Mucosa of descending colon (tissue), 3 donors: ENCODE measurements around the gene GRIK3. TPM values are rescaled to one million over a fixed set of nuclear protein-coding genes. Genes with fewer than 3 reads are reported as not detected.
"Not testable (repeated sequence)": the region's sequence is repeated elsewhere in the genome, so short reads cannot be mapped to it uniquely, and the experiment has no call there.

ENCODE experiments used
- ATAC-seq: fragments of 200-7000 bp; cut with Tn5 transposase; one replicate; pipeline ENCODE4 v1.9.1; 2020; ENCODE audit warnings: mild to moderate bottlenecking, moderate library complexity
- DNase-seq, 3 donors: peaks; one replicate each; pipeline ENCODE4 v3.0.0-alpha.2; 2020
- H3K36me3 ChIP-seq: fragments of 200-600 bp; one replicate; pipeline ENCODE4 v1.8.0; 2021; ENCODE audit warnings: low read depth, mild to moderate bottlenecking
- H3K4me1 ChIP-seq: fragments of 200-600 bp; one replicate; pipeline ENCODE4 v1.8.0; 2021; ENCODE audit warnings: low read depth, mild to moderate bottlenecking
- H3K4me3 ChIP-seq: fragments of 200-600 bp; one replicate; pipeline ENCODE4 v1.8.0; 2021; ENCODE audit warnings: mild to moderate bottlenecking
- H3K9me3 ChIP-seq: fragments of 200-600 bp; one replicate; pipeline ENCODE4 v1.8.0; 2021; ENCODE audit warnings: mild to moderate bottlenecking
- intact Hi-C, 2 donors: fragments of 100-400 bp; cut with DNase I in 1 of 2; cut with micrococcal nuclease in 1 of 2; formaldehyde crosslinking; loops; one replicate each; pipeline versions ENCODE4 v1.11.0 to v1.11.1; 2022; cut with DNase I, micrococcal nuclease
- total RNA-seq, 3 donors: library from RNA; stranded (reverse); fragmentation: NEBNext Ultra II Directional in 2 of 3; extraction: Animal tissue kit (Norgen Biotek cat#: 25700) in 2 of 3; gene quantifications; one replicate each; pipeline versions ENCODE4 v1.2.1 to v1.2.4, GENCODE V29; 2021 to 2023
- TF ChIP-seq, protein P1 (sequence below): fragments of 200-600 bp; IDR thresholded peaks from one replicate; pipeline ENCODE4 v1.8.0; 2022; ENCODE audit warnings: antibody characterized with exemption, mild to moderate bottlenecking
- donor health status: DM: no; HTN: no; CAD: no; lungs with moderate emphysema.
- donor health status: DM: no; HTN: no; CAD: no.
- donor health status: DM: no; HTN: yes; CAD: no.

The GRIK3 gene
- total RNA-seq, 3 donors from 2014 or later, result 0.41 to 13.6 (median 1.5) TPM

DNA sequence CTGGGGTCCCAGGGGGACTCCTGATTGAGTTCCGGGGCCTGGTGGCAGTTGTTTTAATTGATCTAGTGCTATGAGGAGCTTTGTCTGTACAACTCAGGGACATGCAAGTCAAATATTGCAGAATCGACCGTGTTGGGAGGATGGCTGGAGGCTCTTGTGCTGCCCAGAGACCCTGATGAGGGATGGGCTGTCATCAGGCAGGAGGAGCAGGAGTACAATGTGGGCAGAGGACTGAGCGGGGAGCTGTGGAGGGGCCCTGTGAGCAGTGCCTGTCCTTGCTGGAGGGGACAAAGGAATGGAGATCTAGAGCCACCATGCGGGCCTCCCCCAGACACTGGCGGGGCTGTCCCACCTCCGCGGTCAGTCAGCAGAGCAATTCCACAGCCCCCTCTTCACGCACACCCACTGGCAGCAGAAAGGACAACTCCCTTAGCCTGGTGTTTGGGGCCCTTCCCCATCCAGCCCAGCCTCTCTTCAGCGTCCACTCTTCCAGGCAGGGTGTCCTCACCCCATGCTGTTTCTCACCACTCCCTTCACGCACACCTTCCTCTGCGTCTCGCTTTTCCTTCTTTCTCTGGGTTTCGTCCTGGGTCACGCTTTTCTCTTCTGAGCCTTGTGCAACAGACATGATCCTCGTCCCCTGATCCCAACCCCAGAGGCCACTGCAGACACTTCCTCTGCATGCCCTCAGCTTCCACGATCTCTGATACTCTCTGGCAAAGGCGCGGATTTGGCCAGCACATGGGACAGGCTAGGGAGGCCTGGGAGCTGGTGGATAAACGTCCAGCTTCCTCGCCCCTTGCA is 122.6 kb downstream of the GRIK3 start:
- DNase-seq, result no peak
- Histone ChIP-seq H3K4me1 (no peaks in the 10 kb centered on the region), H3K4me3 (no peak overlapping the region), H3K36me3 (no peaks in the 10 kb centered on the region), H3K9me3 (no peaks in the 10 kb centered on the region)
- intact Hi-C loops, result no loop called here
- TF ChIP-seq, protein P1, sequence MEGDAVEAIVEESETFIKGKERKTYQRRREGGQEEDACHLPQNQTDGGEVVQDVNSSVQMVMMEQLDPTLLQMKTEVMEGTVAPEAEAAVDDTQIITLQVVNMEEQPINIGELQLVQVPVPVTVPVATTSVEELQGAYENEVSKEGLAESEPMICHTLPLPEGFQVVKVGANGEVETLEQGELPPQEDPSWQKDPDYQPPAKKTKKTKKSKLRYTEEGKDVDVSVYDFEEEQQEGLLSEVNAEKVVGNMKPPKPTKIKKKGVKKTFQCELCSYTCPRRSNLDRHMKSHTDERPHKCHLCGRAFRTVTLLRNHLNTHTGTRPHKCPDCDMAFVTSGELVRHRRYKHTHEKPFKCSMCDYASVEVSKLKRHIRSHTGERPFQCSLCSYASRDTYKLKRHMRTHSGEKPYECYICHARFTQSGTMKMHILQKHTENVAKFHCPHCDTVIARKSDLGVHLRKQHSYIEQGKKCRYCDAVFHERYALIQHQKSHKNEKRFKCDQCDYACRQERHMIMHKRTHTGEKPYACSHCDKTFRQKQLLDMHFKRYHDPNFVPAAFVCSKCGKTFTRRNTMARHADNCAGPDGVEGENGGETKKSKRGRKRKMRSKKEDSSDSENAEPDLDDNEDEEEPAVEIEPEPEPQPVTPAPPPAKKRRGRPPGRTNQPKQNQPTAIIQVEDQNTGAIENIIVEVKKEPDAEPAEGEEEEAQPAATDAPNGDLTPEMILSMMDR, result no peak
- ATAC-seq, result no peak

DNA sequence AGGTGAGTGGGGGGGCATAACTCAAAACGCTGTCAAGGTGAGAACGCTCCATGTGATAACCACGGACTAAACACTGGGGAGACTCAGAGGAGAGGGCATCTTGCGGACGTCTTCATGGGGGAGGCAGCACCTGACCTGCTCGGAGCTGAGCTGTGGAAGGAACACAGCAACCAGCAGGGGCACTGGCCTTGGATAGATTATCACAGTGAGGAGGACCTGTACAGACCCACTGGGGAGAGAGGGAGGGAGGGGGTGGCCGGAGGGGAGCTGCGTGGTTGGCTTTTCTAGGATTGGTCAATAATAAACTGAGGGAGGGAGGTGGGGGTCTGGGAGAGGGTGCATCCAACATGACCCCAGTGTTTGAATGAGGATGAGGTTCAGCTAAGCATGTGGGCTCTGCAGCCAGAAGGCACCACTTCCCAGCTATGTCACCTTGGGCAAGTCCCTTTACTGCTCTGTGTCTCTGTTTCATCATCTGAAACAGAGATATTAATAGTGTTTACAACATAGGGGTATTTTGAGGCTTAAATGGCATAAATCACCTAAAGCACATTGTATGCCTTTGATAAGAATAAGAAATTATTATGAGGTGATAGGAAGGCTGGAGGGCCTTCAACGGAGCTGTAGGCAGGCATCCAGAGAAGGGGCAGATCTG is 123.3 kb downstream of the GRIK3 start:
- no peaks in the 10 kb centered on the region for H3K36me3 ChIP-seq
- intact Hi-C loops, result no loop called here
- DNase-seq, result no peak
- TF ChIP-seq, protein P1, result no peak
- H3K4me3 ChIP-seq, result no peak overlapping the region
- no peak for ATAC-seq
- no peaks in the 10 kb centered on the region for H3K9me3 ChIP-seq
- H3K4me1 ChIP-seq, result no peaks in the 10 kb centered on the region

DNA sequence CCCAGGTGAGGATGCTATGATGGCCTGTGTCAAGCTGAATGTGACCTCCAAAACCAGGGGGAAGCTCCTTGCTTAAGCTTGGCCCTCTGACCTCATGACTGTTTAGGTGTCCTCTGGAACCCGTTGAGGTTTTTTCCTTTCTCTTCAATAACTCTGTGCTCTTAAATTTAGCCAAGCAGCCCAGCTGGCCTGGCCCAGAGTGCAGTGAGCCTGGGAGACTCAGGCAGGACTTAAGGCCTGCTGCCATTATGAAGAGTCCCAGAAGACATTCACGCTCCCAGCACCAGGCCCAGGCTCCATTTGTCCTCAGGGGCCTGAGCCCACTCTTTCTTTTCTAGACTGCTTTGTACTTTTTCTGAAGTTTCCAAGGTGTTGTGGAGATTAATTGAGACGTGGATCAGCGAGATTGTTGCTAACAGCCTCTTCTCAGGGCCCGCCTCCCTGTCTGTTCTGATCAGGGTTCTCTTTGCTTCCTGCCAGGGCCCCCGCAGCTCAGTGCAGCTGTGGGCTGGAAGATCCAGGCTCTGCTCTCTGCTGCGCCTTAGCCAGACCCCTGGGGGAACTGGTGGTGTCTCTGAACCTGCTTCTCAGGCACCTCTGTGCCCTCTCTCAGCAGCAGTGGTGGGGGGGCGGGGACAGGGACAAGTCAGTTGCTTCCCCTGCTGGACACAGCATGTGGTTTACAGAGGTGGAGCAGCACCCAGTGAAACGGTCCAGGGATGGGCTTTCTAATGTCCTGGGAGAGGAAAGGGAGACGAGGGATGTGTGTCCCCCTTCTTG is 124.2 kb downstream of the GRIK3 start:
- Histone ChIP-seq H3K4me3 (no peak overlapping the region), H3K9me3 (no peaks in the 10 kb centered on the region), H3K4me1 (no peaks in the 10 kb centered on the region), H3K36me3 (no peaks in the 10 kb centered on the region)
- TF ChIP-seq, protein P1, result no peak
- no peak for DNase-seq
- no peak for ATAC-seq
- intact Hi-C loops, result no loop called here

DNA sequence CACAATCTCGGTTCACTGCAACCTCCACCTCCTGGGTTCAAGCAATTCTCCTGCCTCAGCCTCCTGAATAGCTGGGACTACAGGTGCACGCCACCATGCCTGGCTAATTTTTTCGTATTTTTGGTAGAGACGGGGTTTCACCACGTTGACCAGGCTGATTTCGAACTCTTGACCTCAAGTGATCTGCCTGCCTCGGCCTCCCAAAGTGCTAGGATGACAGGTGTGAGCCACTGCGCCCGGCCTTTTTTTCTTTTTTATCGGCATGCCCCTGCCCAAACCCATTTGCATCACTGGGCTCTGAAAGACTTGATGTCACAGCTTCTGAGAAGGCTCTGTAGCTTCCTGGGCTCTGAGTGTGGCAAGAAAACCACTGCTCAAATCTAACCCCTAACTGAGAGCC is 125.0 kb downstream of the GRIK3 start:
- intact Hi-C loops, H3K4me3 ChIP-seq, H3K36me3 ChIP-seq, H3K9me3 ChIP-seq, H3K4me1 ChIP-seq, DNase-seq, ATAC-seq: not testable (repeated sequence)

DNA sequence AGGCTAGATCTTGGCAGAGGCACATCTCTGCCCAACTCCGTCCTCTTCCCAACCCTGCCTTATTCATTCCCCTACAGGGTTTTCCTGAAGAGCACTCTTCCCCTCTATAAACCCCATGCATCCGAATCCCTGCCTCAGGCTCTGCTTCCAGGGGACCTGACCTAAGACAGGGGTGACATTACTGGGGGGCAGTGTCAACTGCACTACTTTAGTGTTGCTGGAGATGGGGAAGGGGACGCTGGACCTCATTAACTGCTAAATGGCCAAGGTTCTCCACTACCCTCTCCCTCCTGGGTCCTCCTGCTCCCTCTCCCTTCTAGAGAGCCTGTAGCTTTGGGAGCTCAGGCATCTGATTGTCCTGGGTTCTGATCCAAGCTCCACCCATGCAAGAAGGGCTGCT is 126.2 kb downstream of the GRIK3 start:
- Histone ChIP-seq H3K4me3 (no peak overlapping the region), H3K9me3 (no peaks in the 10 kb centered on the region), H3K36me3 (no peaks in the 10 kb centered on the region), H3K4me1 (no peaks in the 10 kb centered on the region)
- DNase-seq, result no peak
- ATAC-seq, result no peak
- intact Hi-C loops, result no loop called here
- TF ChIP-seq, protein P1, result no peak

DNA sequence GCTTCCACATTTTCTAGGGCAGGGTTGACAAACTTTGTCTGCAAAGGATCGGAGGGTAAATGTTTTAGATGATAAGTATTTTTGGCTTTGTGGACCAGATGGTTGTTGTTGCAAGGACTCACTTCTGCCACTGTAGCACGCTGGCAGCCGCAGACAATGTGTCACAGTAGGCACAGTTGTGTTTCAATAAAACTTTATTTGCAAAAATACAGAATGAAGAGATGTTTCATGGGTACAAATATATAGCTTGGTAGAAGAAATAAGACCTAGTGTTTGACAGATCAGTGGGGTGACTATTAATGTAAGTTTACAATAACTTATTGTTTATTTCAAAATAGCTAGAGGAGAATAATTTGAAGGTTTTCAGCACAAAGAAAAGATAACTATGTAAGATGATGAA is 127.8 kb downstream of the GRIK3 start:
- intact Hi-C loops, result no loop called here
- Histone ChIP-seq H3K4me3 (no peak overlapping the region), H3K9me3 (no peaks in the 10 kb centered on the region), H3K36me3 (no peaks in the 10 kb centered on the region), H3K4me1 (no peaks in the 10 kb centered on the region)
- DNase-seq, result no peak
- ATAC-seq, result no peak
- TF ChIP-seq, protein P1, result no peak
